Calu3 (cell line): ENCODE results near the gene KIF26B. TPM values are rescaled to one million over a fixed set of nuclear protein-coding genes. Genes with fewer than 3 reads are reported as not detected.

Experiments
- BruUV-seq: library from RNA; stranded (reverse); fragments of 400-500 nt; replicated peaks from 2 replicates; lab custom pipeline; 2021; lab: Mats Ljungman, UMichigan
- CTCF ChIA-PET: fragments of 300-600 bp; sonication (Branson Sonifier 250); formaldehyde crosslinking; loops from one replicate; lab custom pipeline; 2022; ENCODE audit warnings: antibody characterized with exemption; lab: Charles Lee
- DNase-seq: peaks from one replicate; pipeline ENCODE4 v3.0.0; 2022
- H3K27ac Mint-ChIP-seq: one replicate; pipeline ENCODE4 v1.8.0; 2022; ENCODE audit warnings: mixed read lengths; ENCODE audit not compliant: unreplicated experiment
- H3K27me3 Mint-ChIP-seq: one replicate; pipeline ENCODE4 v1.8.0; 2022; ENCODE audit warnings: mixed read lengths; ENCODE audit not compliant: unreplicated experiment
- H3K36me3 Mint-ChIP-seq: one replicate; pipeline ENCODE4 v1.8.0; 2022; ENCODE audit warnings: mild to moderate bottlenecking, moderate library complexity, mixed read lengths; ENCODE audit not compliant: insufficient read depth, unreplicated experiment
- H3K4me1 Mint-ChIP-seq: one replicate; pipeline ENCODE4 v1.8.0; 2022; ENCODE audit warnings: mild to moderate bottlenecking, low read depth, mixed read lengths; ENCODE audit not compliant: unreplicated experiment
- H3K4me3 Mint-ChIP-seq: one replicate; pipeline ENCODE4 v1.8.0; 2022; ENCODE audit warnings: mild to moderate bottlenecking, low read depth, moderate library complexity, mixed read lengths; ENCODE audit not compliant: unreplicated experiment
- H3K9me3 Mint-ChIP-seq: one replicate; pipeline ENCODE4 v1.8.0; 2022; ENCODE audit warnings: low read depth, mixed read lengths; ENCODE audit not compliant: unreplicated experiment
- intact Hi-C: fragments of 100-400 bp; cut with micrococcal nuclease; formaldehyde crosslinking; loops from one replicate; pipeline ENCODE4 v1.10.0; 2022; ENCODE audit not compliant: unreplicated experiment
- total RNA-seq: library from RNA; stranded (reverse); gene quantifications from 2 replicates; pipeline ENCODE4 v1.2.3, GENCODE V29; 2022
- TF ChIP-seq, protein P1 (sequence below): fragments of 200-600 bp; IDR thresholded peaks from one replicate; pipeline ENCODE4 v1.8.0; 2022; ENCODE audit warnings: antibody characterized with exemption; ENCODE audit not compliant: unreplicated experiment

Gene KIF26B
- total RNA-seq, 1 experiment from 2014 or later, result 1.1 TPM

DNA sequence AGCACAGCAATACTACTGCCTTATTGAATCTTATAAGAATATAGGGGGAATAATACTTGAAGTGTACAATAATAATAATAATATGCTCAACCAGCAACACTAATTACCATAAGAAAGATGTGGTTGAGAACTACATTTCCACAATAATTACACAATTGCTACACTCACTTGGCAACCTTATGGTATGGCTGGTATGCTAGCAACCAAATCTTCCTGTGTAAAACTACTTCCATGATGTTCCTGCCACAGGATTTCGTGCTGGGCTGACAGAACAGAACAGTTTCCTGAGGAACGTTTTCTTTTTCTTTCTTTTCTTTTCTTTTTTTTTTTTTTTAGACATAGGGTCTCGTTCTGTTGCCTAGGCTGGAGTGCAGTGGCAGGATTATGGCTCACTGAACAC, 50.6 kb downstream of the KIF26B start:
- no peaks in the 10 kb centered on the region for H3K4me1 Mint-ChIP-seq
- TF ChIP-seq, protein P1, sequence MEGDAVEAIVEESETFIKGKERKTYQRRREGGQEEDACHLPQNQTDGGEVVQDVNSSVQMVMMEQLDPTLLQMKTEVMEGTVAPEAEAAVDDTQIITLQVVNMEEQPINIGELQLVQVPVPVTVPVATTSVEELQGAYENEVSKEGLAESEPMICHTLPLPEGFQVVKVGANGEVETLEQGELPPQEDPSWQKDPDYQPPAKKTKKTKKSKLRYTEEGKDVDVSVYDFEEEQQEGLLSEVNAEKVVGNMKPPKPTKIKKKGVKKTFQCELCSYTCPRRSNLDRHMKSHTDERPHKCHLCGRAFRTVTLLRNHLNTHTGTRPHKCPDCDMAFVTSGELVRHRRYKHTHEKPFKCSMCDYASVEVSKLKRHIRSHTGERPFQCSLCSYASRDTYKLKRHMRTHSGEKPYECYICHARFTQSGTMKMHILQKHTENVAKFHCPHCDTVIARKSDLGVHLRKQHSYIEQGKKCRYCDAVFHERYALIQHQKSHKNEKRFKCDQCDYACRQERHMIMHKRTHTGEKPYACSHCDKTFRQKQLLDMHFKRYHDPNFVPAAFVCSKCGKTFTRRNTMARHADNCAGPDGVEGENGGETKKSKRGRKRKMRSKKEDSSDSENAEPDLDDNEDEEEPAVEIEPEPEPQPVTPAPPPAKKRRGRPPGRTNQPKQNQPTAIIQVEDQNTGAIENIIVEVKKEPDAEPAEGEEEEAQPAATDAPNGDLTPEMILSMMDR, result no peak
- intact Hi-C loops, result no loop called here
- no peak for DNase-seq
- no peaks in the 10 kb centered on the region for H3K27me3 Mint-ChIP-seq
- no peak overlapping the region for H3K27ac Mint-ChIP-seq
- H3K9me3 Mint-ChIP-seq, result peaks cover 9% of the 10 kb centered on the region
- CTCF ChIA-PET, result no interaction called here
- no TSS peak for BruUV-seq
- no peak overlapping the region for H3K4me3 Mint-ChIP-seq
- H3K36me3 Mint-ChIP-seq, result no peaks in the 10 kb centered on the region

GRCh38 chr1:245205864-245206263, 51.1 kb downstream of the KIF26B start:
- DNase-seq, result no peak
- BruUV-seq, result no TSS peak
- peaks cover 9% of the 10 kb centered on the region for H3K9me3 Mint-ChIP-seq
- no peak overlapping the region for H3K4me3 Mint-ChIP-seq
- intact Hi-C loops, result no loop called here
- no peaks in the 10 kb centered on the region for H3K27me3 Mint-ChIP-seq
- no peaks in the 10 kb centered on the region for H3K36me3 Mint-ChIP-seq
- TF ChIP-seq, protein P1, result no peak
- CTCF ChIA-PET, result no interaction called here
- no peak overlapping the region for H3K27ac Mint-ChIP-seq
- no peaks in the 10 kb centered on the region for H3K4me1 Mint-ChIP-seq

DNA sequence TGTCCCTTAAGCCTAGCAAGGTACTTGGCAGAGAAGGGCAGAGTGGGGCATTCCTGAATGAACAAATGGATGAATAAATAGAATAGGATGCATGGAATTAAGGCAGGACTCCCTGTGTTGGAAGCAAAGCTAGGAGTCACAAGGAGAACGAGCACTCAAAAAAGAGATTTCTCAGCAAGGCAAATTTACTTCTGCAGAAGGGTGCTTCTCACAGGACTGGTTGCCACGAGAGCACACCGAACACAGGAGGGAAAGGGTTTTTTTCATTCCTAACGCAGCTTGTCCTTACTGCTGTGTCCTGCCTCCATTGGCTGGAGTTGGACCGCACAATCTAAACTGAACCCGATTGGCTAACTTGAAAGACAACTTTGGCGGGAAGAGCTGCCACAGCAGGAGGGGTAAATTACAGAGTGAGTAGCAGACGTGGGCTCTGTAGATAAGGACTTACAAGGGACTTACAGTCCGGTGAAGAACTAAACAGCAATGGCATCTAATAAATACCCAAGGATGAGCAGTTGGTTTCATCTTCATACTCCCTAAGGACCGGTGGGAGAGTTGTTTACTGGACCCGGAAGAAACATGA, 52.4 kb downstream of the KIF26B start:
- no peaks in the 10 kb centered on the region for H3K4me1 Mint-ChIP-seq
- no peaks in the 10 kb centered on the region for H3K27me3 Mint-ChIP-seq
- DNase-seq, result no peak
- H3K27ac Mint-ChIP-seq, result no peak overlapping the region
- H3K4me3 Mint-ChIP-seq, result no peak overlapping the region
- intact Hi-C loops, result no loop called here
- H3K9me3 Mint-ChIP-seq, result peaks cover 9% of the 10 kb centered on the region
- BruUV-seq, result no TSS peak
- CTCF ChIA-PET, result no interaction called here
- H3K36me3 Mint-ChIP-seq, result no peaks in the 10 kb centered on the region
- TF ChIP-seq, protein P1, result no peak

- TF ChIP-seq, protein P1, result no peak
- peaks cover 9% of the 10 kb centered on the region for H3K9me3 Mint-ChIP-seq
- H3K27me3 Mint-ChIP-seq, result no peaks in the 10 kb centered on the region
- H3K4me1 Mint-ChIP-seq, result no peaks in the 10 kb centered on the region
- no peak overlapping the region for H3K4me3 Mint-ChIP-seq
- DNase-seq, result no peak
- intact Hi-C loops, result no loop called here
- BruUV-seq, result no TSS peak
- H3K36me3 Mint-ChIP-seq, result no peaks in the 10 kb centered on the region
- CTCF ChIA-PET, result no interaction called here
- H3K27ac Mint-ChIP-seq, result no peak overlapping the region
Measured at GRCh38 chr1:245207801-245208200, 53.0 kb downstream of the KIF26B start.
